GM21515 (cell line): Measurements from ENCODE around the gene TRIO.

Experiments
- ATAC-seq: cut with Tn5 transposase; IDR thresholded peaks from one replicate; pipeline ENCODE4 v1.9.1; 2021; ENCODE audit not compliant: unreplicated experiment

The TRIO gene

DNA sequence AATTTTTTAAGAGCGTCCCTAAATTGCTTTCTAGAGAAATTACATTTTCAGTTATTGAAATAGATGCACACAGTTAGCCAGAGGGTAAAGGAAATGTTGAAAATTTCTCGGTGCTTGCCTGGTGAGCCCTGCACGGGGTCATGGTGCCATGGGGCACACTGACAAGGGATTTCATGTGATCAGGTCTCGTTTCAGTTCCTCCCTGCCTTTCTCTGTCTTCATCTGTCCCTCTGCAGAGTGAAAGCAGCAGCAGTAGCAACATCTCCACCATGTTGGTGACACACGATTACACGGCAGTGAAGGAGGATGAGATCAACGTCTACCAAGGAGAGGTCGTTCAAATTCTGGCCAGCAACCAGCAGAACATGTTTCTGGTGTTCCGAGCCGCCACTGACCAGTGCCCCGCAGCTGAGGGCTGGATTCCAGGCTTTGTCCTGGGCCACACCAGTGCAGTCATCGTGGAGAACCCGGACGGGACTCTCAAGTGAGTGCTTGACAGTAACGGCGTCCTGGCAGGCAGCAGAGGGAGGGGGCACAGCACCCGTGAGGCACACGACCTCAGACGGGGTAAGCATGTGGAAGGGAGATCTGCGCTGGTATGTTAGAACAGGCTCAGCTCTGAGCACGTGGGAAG is 349.3 kb downstream of the TRIO start:
- no peak for ATAC-seq

DNA sequence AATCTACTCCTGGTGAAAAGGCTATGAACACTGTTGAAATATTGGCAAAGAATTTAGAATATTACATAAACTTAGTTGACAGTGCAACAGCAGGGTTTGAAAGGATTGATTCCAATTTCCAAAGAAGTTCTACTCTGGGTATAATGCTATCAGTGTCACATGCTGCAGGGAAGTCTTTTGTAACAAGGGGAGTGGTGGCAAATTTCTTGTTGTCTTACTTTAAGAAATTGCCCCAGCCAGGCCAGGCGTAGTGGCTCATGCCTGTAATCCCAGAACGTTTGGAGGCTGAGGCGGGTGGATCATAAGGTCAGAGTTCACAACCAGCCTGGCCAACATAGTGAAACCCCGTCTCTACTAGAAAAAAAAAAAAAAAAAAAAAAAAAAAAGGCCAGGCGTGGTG is 352.2 kb downstream of the TRIO start:
- ATAC-seq: no peak

- ATAC-seq: no peak
Measured at GRCh38 chr5:14497311-14497710, 354.2 kb downstream of the TRIO start.

GRCh38 chr5:14501353-14502293 is 358.5 kb downstream of the TRIO start:
- ATAC-seq: no peak

GRCh38 chr5:14502294-14502690 is 359.1 kb downstream of the TRIO start:
- ATAC-seq: no peak

DNA sequence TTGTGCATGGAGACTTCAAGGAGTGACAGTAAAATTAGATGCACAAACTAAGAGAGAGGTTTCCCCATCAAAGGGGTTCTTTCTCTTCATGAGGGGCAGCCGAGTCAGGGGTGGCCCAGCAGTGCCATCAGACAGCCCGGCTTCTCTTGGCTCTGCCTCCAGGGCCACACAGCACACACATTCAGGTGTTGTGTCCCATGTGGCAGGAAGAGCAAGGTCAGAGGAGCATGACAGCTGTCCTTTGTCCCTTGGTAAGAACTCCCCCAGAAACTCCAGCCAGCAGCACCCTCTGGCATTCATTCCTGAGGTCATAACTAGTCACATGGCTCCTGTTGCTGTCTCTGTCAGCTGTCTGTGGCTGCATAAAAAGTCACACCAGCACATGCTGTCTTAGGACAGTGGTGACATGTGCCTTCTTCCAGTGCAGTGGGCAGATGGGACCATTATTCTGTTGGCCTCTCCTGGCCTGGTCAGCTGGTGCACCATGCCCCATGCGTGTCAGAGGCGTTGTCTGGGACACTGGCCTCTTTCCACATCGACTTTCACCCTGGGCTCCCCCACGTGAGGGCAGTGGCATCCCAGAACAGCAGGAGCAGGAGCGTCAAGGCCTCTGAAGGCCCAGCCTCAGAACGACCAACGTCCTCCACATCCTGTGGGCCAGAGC is 360.0 kb downstream of the TRIO start:
- no peak for ATAC-seq

GRCh38 chr5:14503681-14504331 is 360.7 kb downstream of the TRIO start:
- no peak for ATAC-seq

DNA sequence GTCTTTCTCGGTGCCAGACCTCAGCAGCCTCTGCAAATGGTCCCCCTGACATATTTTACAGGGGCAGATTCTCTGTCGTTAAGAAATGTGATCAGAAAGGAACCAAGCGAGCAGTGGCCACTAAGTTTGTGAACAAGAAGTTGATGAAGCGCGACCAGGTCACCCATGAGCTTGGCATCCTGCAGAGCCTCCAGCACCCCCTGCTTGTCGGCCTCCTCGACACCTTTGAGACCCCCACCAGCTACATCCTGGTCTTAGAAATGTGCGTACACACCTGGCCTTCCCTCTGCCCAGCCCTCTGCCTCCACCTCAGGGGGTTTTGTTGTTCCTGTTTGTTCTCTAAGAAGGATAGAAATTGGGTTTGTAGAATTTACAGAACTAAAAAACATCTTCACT is 361.2 kb downstream of the TRIO start:
- no peak for ATAC-seq

- ATAC-seq: no peak
Measured at GRCh38 chr5:14504816-14505215, 361.7 kb downstream of the TRIO start.

DNA sequence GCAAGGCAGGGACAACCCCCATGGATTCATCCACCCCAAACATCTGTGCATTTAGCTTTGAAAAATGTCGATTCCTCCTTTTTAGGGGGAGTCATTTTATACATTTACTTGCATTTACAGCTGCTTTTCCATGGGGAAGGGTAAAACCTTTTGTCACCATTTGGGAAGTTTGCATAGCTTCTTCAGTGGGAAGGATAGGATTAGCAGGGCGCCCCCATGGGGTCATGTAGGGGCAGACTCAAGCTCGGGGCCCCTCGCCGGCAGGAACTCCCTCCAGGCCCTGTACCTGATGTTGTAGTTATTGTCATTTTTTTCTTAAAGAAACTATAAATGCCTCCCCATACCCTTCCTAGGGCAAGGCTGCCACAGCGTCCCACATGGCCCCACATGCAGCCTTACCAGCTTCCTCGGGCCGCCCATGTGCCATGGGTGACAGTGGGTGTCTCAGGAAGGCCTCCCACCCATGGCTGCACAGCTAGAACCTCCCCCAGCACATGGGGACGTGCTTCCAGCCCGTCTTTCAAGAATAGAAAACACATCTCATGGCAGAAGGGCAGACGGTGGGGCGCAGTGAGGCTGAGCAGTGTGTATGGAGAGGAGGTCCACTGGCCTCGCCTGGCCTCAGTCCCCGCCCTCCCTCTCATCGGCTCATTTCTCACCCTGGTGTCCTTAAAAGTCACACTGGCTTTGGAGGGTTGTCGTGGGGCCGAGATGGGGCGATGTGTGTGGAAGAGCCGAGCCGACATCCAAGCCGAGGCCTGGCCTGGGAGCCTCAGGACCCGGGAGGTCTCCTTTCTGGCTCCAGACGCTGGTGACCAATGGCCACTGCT is 362.4 kb downstream of the TRIO start:
- ATAC-seq: no peak

- no peak for ATAC-seq
Measured at GRCh38 chr5:14506140-14506538, 363.0 kb downstream of the TRIO start.

DNA sequence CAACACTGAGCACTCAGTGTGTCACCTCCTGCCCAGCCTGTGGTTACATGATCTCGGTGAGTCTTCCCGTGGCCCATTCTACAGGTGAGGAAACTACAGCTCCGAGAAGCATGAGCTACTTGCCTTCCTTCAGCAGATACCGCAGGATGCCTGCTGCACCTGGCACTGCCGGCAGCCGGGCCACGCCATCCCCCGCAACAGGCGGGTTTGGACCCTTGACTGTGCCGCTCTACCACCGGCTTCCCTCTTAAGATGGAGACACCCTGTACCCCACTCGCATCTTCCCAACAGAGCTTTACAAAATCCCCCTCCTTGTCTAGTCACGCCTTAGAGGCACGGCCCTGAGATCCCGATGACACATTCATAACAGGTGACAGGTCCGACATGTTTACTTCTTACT is 363.5 kb downstream of the TRIO start:
- ATAC-seq: no peak

DNA sequence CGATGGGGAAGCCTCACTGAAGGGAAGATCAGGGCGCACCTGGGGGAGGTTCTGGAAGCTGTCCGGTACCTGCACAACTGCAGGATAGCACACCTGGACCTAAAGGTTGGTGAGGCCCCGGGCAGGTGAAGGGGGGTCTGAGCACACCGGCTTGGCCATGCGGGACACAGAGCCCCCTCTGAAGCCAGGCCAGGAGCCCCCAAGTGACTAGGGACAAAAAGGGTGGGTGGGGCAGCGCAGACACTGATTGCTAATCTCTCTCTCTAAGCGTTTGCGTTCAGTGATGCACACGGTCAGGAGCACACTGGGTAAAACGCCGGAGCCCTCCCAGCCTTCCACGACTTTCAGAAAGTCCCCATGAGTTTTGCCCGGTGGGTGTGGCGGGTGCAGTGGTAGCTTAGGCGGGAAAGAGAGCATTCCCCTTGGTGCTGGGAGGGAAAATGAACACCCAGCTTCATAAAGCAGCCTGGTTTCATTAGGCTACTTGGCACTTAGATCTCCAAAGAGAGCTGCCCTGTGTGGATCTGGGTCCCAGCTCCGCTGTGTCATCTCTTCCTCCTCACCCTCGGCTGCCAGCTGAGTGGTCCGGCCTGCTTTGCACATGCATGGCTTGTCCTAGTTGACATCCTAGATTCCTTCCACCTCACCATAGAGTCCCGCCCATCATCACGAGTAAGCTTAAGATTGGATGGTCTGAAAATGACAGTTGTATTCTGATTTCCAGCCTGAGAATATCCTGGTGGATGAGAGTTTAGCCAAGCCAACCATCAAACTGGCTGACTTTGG is 364.2 kb downstream of the TRIO start:
- no peak for ATAC-seq

- no peak for ATAC-seq
Measured at GRCh38 chr5:14508046-14508445, 364.9 kb downstream of the TRIO start.

GRCh38 chr5:14509556-14509955 is 366.4 kb downstream of the TRIO start:
- no peak for ATAC-seq

- no peak for ATAC-seq
Measured at GRCh38 chr5:14510156-14510734, 367.1 kb downstream of the TRIO start.

GRCh38 chr5:14510880-14511279 is 367.7 kb downstream of the TRIO start:
- ATAC-seq: no peak

DNA sequence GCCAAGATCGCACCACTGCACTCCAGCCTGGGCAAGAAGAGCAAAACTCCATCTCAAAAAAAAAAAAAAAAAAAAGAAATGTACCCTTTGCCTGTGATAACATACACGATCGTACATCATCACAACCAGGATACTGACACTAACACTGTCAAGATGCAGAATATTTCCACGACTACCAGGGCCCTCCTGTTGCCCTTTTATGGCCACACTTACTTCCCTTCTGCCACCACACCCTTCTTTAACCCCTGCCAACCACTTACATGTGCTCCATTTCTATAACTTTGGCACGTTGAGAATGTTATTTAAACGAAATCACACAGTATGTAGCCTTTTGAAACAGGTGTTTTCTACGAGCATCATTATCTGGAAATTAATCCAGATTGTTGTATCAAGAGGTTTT is 369.4 kb downstream of the TRIO start:
- ATAC-seq: no peak

GRCh38 chr5:14513266-14513665 is 370.1 kb downstream of the TRIO start:
- ATAC-seq: no peak
